Measurements from ENCODE around the gene MYO5B. TPM values are rescaled to one million over a fixed set of nuclear protein-coding genes. Genes with fewer than 3 reads are reported as not detected.
"Not testable (repeated sequence)": the region's sequence is repeated elsewhere in the genome, so short reads cannot be mapped to it uniquely, and the experiment has no call there.

The MYO5B gene
- polyA plus RNA-seq, 1 donor from 2014 or later: 1.2 TPM

- Mint-ChIP-seq H3K4me1 (peaks cover 0 to 1% (median 0%) of the 10 kb centered on the region in 3 donors), H3K27me3 (peaks cover 6% of the 10 kb centered on the region)
Measured at GRCh38 chr18:49844903-49845302, 350.0 kb downstream of the MYO5B start.

GRCh38 chr18:49843778-49844625 is 350.9 kb downstream of the MYO5B start:
- peaks cover 0 to 1% (median 0%) of the 10 kb centered on the region in 3 donors for H3K4me1 Mint-ChIP-seq
- H3K27ac Mint-ChIP-seq: no peak overlapping the region
- no peak overlapping the region for H3K4me3 Mint-ChIP-seq
- H3K36me3 Mint-ChIP-seq: peaks cover 8% of the 10 kb centered on the region
- H3K27me3 Mint-ChIP-seq: peaks cover 6% of the 10 kb centered on the region
- H3K9me3 Mint-ChIP-seq: no peaks in the 10 kb centered on the region

More at GRCh38 chr18:49844903-49845302, 350.0 kb downstream of the MYO5B start:
- H3K9me3 Mint-ChIP-seq: no peaks in the 10 kb centered on the region
- H3K36me3 Mint-ChIP-seq: peaks cover 8% of the 10 kb centered on the region
- no peak overlapping the region for H3K27ac Mint-ChIP-seq
- no peak overlapping the region for H3K4me3 Mint-ChIP-seq

- Mint-ChIP-seq H3K27ac (no peak overlapping the region), H3K4me1 (peaks cover 0 to 1% (median 0%) of the 10 kb centered on the region in 3 donors), H3K36me3 (peaks cover 8% of the 10 kb centered on the region), H3K9me3 (no peaks in the 10 kb centered on the region), H3K27me3 (peaks cover 4% of the 10 kb centered on the region), H3K4me3 (no peak overlapping the region)
Measured at GRCh38 chr18:49843131-49843530, 351.8 kb downstream of the MYO5B start.

- Mint-ChIP-seq H3K36me3 (peaks cover 8% of the 10 kb centered on the region), H3K9me3 (no peaks in the 10 kb centered on the region), H3K27ac (no peak overlapping the region), H3K27me3 (peaks cover 4% of the 10 kb centered on the region), H3K4me3 (no peak overlapping the region), H3K4me1 (peaks cover 0 to 1% (median 0%) of the 10 kb centered on the region in 3 donors)
Measured at GRCh38 chr18:49842656-49843055, 352.3 kb downstream of the MYO5B start.

- Mint-ChIP-seq H3K4me1 (peaks cover 0 to under 1% (median 0%) of the 10 kb centered on the region in 3 donors), H3K4me3 (no peak overlapping the region), H3K36me3 (peaks cover 6% of the 10 kb centered on the region), H3K27me3 (peaks cover 4% of the 10 kb centered on the region), H3K27ac (peak overlapping the region in 1 of 3 donors; percentile 69), H3K9me3 (no peaks in the 10 kb centered on the region)
Measured at GRCh38 chr18:49841236-49842217, 353.4 kb downstream of the MYO5B start.

GRCh38 chr18:49839012-49839411 is 355.9 kb downstream of the MYO5B start:
- no peaks in the 10 kb centered on the region for H3K9me3 Mint-ChIP-seq
- H3K4me1 Mint-ChIP-seq: no peaks in the 10 kb centered on the region
- H3K27me3 Mint-ChIP-seq: no peaks in the 10 kb centered on the region
- H3K36me3 Mint-ChIP-seq: peaks cover 6% of the 10 kb centered on the region
- H3K4me3 Mint-ChIP-seq: no peak overlapping the region
- H3K27ac Mint-ChIP-seq: peak overlapping the region in 1 of 3 donors; percentile 13

GRCh38 chr18:49838381-49838780 is 356.6 kb downstream of the MYO5B start:
- no peak overlapping the region for H3K27ac Mint-ChIP-seq
- no peaks in the 10 kb centered on the region for H3K4me1 Mint-ChIP-seq
- no peaks in the 10 kb centered on the region for H3K9me3 Mint-ChIP-seq
- no peak overlapping the region for H3K4me3 Mint-ChIP-seq
- H3K36me3 Mint-ChIP-seq: peaks cover 6% of the 10 kb centered on the region
- no peaks in the 10 kb centered on the region for H3K27me3 Mint-ChIP-seq

- H3K4me1 Mint-ChIP-seq: no peaks in the 10 kb centered on the region
- H3K27me3 Mint-ChIP-seq: no peaks in the 10 kb centered on the region
- H3K36me3 Mint-ChIP-seq: peaks cover 6% of the 10 kb centered on the region
- no peak overlapping the region for H3K4me3 Mint-ChIP-seq
- no peaks in the 10 kb centered on the region for H3K9me3 Mint-ChIP-seq
- H3K27ac Mint-ChIP-seq: no peak overlapping the region
Measured at GRCh38 chr18:49837889-49838288, 357.1 kb downstream of the MYO5B start.

GRCh38 chr18:49837316-49837835 is 357.6 kb downstream of the MYO5B start:
- H3K4me1 Mint-ChIP-seq, H3K9me3 Mint-ChIP-seq, H3K27me3 Mint-ChIP-seq, H3K36me3 Mint-ChIP-seq, H3K4me3 Mint-ChIP-seq, H3K27ac Mint-ChIP-seq: not testable (repeated sequence)

GRCh38 chr18:49835405-49835804 is 359.5 kb downstream of the MYO5B start:
- Mint-ChIP-seq H3K9me3 (peaks cover 0 to 4% (median 2%) of the 10 kb centered on the region in 3 donors), H3K4me3 (no peak overlapping the region), H3K27me3 (no peaks in the 10 kb centered on the region), H3K27ac (no peak overlapping the region), H3K4me1 (no peaks in the 10 kb centered on the region), H3K36me3 (peaks cover 2% of the 10 kb centered on the region)

GRCh38 chr18:49834258-49834657 is 360.7 kb downstream of the MYO5B start:
- no peak overlapping the region for H3K4me3 Mint-ChIP-seq
- H3K9me3 Mint-ChIP-seq: peaks cover 0 to 4% (median 2%) of the 10 kb centered on the region in 3 donors
- no peaks in the 10 kb centered on the region for H3K27me3 Mint-ChIP-seq
- H3K4me1 Mint-ChIP-seq: no peaks in the 10 kb centered on the region
- H3K27ac Mint-ChIP-seq: no peak overlapping the region
- H3K36me3 Mint-ChIP-seq: no peaks in the 10 kb centered on the region

GRCh38 chr18:49833814-49834213 is 361.1 kb downstream of the MYO5B start:
- Mint-ChIP-seq H3K27me3 (no peaks in the 10 kb centered on the region), H3K4me3 (no peak overlapping the region), H3K27ac (no peak overlapping the region), H3K9me3 (peaks cover 0 to 4% (median 2%) of the 10 kb centered on the region in 3 donors), H3K36me3 (no peaks in the 10 kb centered on the region), H3K4me1 (no peaks in the 10 kb centered on the region)

GRCh38 chr18:49832221-49832647 is 362.7 kb downstream of the MYO5B start:
- Mint-ChIP-seq H3K4me1 (no peaks in the 10 kb centered on the region), H3K9me3 (peaks cover 2 to 14% (median 6%) of the 10 kb centered on the region in 3 donors), H3K27me3 (no peaks in the 10 kb centered on the region), H3K36me3 (peaks cover 3% of the 10 kb centered on the region), H3K4me3 (no peak overlapping the region), H3K27ac (no peak overlapping the region)

GRCh38 chr18:49827996-49828395 is 367.0 kb downstream of the MYO5B start:
- Mint-ChIP-seq H3K9me3 (peaks cover 5 to 21% (median 6%) of the 10 kb centered on the region in 3 donors), H3K4me3 (no peak overlapping the region), H3K27ac (no peak overlapping the region), H3K27me3 (no peaks in the 10 kb centered on the region), H3K36me3 (peaks cover 12% of the 10 kb centered on the region), H3K4me1 (no peaks in the 10 kb centered on the region)

Data from IgD-negative memory B cell (primary cell).